ENCODE data around the gene AMZ1. TPM values are rescaled to one million over a fixed set of nuclear protein-coding genes. Genes with fewer than 3 reads are reported as not detected.
"Not testable (repeated sequence)": the region's sequence is repeated elsewhere in the genome, so short reads cannot be mapped to it uniquely, and the experiment has no call there.

Gene AMZ1
- total RNA-seq, 1 donor from 2014 or later, result not detected

DNA sequence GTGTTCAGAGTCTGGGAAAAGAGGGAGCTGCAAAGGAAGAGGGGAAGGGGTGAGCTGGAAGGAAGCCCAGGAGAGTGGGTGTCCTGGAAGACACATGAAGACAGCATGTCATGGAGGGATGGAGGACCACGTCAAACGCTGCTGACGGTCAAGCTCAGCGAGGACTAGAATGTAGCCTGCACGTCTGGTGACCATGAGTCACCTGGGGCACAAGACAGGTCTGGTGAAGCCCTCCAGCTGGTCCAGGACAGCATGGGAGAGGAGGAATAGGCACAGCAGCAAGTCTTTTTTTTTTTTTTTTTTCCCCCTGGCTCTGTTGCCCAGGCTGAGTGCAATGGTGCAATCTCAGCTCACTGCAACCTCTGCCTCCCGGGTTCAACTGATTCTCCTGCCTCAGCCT lies 19.6 kb upstream of the AMZ1 start:
- no peak for DNase-seq (ENCODE audit: low read depth, low spot score)

DNA sequence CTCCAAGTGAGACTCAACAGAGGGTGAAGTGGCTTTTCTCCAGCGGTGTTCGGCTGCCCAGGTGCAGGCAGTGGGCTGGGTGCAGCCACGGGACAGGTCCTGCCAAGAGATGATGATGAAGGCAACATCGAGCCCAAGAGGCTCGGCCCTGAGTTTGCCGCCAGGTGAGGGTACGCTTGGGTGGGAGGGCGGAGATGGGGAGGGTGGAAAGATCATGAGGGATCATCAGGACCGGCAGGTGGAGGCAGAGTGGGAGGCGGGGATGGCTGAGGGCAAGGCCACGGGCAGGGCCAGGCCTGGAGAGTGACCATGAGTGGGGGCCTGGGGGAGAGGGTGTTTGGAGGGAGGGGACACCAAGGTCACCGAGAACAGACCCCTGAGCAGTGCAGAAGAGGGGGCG lies 17.8 kb upstream of the AMZ1 start:
- no peak for DNase-seq (ENCODE audit: low read depth, low spot score)

- DNase-seq (ENCODE audit: low read depth, low spot score), result no peak
These were observed 17.1 kb upstream of the AMZ1 start for GRCh38 chr7:2670720-2671391.

DNA sequence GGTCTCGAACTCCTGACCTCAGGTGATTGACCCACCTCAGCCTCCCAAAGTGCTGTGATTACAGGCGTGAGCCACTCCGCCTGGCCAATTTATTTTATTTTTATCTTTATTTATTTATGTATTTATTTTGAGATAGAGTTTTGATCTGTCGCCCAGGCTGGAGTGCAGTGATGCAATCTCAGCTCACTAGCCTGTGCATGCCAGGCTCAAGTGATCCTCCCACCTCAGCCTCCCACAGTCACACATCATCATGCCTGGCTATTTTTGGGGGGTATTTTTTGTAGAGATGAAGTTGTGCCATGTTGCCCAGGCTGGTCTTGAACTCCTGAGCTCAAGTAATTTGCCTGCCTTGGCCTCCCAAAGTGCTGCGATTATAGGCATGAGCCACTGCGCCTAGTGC lies 14.8 kb upstream of the AMZ1 start:
- not testable (repeated sequence) for DNase-seq (ENCODE audit: low read depth, low spot score)

DNA sequence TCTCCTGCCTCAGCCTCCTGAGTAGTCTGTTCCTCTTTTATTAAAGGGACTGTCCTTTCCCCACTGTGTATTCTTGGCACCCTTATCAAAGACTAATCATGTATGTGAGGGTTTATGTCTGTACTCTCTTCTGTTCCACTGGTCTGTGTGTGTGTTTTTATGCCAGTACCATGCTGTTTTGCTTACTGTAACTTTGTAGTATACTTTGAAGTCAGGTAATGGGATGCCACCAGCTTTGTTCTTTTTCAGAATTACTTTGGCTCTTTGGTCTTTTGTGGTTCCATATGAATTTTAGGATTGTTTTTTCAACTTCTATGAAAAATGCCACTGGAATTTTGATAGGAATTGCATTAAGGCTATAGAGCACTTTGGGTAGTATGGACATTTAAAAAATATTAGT lies 14.1 kb upstream of the AMZ1 start:
- DNase-seq (ENCODE audit: low read depth, low spot score), result no peak

- no peak for DNase-seq (ENCODE audit: low read depth, low spot score)
These were observed 12.7 kb upstream of the AMZ1 start for GRCh38 chr7:2675256-2675764.

DNA sequence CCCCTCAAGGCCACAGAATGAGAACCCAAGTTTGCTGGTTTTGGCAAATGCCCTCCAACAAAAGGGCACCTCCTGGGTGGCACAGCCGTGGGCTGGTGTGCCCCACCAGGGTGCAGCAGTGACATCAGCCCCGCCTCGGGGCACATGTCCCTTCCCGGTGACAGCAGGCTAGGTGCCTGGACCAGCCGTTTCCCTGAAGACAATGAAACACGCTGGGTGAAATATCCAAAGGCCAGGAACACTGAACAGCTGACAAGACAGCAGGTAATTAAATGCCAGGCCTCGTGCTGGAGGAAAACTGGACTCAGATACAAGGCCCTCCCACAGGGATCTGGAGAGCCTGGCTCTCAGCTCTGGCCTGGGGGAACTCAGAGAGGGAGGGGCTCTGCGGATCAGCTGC lies 11.4 kb upstream of the AMZ1 start:
- DNase-seq (ENCODE audit: low read depth, low spot score), result not testable (repeated sequence)

DNA sequence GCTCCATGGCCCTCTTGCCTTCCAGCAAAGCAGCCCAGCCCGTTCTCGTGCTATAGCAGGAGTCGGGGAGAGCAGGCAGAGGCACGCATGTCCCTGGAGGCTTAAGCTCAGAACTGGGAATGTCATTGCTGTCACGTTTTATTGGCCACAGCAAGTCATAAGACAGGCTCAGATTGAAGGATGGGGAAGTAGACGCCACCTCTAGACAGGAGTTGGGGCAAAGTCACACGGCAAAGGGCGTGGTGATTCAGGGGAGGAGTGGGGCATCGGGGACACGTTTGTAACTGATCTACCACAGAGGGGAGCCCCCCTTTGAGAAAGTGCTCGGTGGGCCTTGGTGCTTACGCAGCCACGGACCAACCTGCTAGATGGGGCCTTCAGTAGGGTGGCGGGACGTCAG lies 9.5 kb upstream of the AMZ1 start:
- DNase-seq (ENCODE audit: low read depth, low spot score), result not testable (repeated sequence)

GRCh38 chr7:2679135-2680127 lies 8.6 kb upstream of the AMZ1 start:
- DNase-seq (ENCODE audit: low read depth, low spot score), result not testable (repeated sequence)

DNA sequence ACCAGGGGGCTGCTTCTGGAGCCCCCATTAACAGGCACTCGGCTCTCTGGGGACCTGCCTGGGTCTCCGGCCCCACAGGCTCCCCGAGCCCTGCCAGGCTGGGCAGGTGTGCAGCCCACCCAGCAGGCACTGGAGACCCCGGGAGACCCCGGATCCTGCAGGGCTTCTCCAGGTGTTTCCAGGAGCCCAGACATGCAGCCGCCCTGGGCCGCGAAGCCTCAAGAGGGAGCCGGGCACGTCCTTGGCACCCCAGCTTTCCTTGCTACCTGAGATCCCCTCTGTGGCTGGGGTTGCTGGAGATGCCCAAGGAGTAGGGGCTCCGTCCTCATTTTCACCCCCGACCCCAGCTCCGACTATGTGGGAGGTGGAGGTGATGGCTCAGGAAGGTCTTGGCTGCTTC lies 7.7 kb upstream of the AMZ1 start:
- no peak for DNase-seq (ENCODE audit: low read depth, low spot score)

GRCh38 chr7:2680792-2681490 lies 7.1 kb upstream of the AMZ1 start:
- peak; percentile 19 for DNase-seq (ENCODE audit: low read depth, low spot score)

DNA sequence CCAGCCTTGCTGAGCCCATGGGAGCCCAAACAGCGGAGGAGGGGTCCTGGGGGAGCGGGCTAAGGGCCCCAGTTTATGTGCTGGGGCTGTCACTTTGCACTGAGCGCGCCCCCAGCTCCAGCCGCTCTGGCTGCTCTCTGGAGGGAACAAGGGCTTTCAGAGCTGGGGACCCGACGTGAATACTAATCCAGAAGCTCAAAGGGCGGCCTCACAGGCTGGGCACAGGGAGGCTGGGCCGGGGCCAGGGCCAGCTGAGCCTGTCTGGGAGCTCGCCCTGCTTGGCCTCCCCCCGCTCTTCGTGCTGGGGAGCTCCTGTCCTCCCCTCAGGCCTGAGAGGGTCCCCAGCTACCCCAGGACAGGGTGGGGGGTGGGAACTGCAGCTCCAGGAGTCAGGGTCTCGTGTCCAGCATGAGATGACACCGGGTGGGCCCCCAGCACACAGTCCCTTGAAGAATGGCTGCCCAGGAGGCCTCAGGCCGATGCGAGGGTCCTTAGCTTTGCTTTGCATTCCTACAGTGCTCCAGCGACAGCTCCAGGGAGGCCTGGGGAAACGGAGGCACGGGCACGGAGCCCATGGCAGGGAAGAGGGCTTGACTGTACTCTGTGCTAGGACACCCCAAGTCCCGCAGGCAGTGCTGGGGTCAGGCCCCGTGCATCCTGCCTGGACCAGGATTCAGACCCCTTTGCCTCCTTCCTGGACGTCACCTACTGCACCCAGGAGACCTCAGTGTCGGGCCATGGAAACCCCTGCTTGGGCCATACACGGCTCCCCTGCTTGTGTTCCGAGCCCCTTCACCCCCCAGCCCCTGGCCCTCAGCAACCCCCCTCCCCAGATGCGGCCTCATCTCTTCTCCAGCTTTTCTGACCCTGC lies 5.8 kb upstream of the AMZ1 start:
- DNase-seq (ENCODE audit: low read depth, low spot score), result no peak

DNA sequence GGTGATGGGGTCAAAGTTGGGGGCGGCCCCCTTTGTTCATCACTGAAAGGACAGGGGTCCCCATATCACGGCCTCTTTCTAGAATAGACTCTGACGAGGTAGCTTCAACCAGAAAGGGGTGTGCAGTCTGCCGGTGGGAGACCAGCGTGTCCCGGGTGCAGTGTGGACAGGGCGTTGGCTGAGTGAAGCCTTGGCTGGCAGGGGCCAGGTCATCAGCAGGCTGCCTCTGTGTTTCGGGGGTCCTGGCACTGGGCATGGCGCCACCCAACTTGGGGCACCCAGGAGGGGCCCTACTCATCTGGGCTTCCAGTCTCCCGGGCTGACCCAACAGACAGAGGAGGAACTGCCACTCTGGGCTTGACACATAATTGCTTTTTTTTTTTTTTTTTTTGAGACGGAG lies 3.5 kb upstream of the AMZ1 start:
- no peak for DNase-seq (ENCODE audit: low read depth, low spot score)

- no peak for DNase-seq (ENCODE audit: low read depth, low spot score)
These were observed 1.9 kb upstream of the AMZ1 start for GRCh38 chr7:2686101-2686500.

DNA sequence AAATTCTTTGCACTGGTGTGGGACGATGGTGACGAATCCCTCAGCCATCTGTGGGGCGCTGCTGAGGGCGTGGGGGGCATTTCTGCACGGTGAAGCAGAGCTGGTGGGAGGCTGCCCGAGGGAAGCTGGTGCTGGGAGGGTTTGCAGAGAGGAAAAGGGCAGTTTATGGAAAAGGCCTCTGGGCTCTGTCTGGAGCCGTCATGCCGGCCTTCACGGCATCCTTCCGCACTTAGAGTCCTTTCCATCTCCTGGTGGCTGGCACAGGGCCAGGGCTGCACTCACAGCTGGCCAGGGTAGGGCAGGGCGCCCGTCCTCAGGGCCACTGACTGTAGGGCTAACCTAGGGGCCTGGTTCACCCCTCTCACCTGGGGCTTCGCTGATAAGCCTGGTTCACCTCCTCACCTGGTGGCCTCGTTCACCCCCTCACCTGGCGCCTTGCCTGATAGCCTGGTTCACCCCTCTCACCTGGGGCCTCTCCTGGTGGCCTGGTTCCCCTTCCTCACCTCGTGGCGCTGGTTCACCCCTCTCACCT lies 598 bp upstream of the AMZ1 start:
- no peak for DNase-seq (ENCODE audit: low read depth, low spot score)

DNA sequence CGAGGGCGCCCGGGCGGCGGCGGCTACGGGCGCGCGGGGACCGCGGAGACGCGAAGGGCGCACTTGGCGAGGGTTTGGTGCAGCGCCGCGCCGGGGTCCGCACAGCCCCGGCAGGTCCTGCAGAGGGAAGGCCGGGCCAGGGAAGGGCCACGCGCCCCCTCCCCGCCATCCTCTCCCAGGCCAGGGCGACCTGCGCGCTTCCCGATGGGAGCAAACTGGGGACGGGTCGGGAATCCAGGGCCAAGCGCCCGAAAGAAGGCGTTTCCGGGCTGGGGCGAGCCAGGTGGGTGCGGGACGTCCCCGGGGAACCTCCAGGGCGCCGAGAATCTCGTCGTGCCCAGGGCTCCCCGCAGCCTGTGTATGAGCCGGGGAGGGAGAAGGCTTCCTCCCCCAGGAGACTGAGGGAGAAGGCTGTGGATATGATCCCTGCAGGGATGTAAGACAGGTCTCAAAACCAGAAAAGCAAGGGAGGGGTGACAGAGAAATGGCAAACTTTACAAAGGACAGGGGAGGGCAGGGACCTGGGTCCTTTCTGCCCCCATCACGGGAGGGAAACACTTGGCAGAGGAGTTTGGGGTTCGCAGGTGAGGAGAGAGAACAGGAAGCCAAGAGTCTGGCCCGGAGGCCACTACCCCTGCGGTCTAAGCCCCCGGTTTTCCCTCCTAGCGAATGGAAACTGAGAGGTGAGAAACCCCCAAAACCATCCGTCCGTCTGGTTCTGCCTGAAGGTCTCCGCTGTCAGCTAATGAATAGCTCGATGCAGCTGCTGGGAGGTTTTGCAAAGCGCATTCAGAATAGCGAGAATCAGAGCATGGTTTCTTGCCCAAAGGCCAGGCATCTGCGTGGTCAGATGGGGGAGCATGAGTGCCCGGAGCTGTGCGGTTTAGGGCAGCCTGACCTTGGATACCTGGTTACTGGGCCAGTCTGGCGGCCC lies 674 bp downstream of the AMZ1 start:
- DNase-seq (ENCODE audit: low read depth, low spot score), result no peak

DNA sequence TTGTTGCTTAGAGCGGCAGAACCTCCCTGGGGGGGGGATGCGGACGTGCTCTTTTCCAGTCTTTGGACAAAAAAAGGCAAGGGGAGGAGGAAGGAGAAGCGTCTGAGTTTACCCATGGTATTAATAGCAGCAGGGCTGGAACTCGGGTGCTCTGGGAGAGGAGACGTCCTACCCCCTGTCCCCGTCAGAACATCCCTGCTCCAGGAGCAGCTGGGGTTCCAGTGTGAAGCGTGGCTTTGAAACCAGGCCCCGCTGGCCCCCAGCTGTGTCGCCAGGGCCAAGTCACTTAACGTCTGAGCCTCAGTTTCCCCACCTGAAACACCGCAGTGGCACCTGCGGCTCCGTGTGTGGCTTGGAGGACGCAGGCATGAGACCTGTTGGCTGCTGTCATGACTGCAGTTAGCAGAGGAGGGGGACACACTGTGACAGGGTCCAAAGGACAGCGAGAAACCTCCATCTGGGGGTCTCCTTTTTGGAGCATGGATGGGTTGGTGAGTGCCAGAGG lies 1.4 kb downstream of the AMZ1 start:
- DNase-seq (ENCODE audit: low read depth, low spot score), result no peak

DNA sequence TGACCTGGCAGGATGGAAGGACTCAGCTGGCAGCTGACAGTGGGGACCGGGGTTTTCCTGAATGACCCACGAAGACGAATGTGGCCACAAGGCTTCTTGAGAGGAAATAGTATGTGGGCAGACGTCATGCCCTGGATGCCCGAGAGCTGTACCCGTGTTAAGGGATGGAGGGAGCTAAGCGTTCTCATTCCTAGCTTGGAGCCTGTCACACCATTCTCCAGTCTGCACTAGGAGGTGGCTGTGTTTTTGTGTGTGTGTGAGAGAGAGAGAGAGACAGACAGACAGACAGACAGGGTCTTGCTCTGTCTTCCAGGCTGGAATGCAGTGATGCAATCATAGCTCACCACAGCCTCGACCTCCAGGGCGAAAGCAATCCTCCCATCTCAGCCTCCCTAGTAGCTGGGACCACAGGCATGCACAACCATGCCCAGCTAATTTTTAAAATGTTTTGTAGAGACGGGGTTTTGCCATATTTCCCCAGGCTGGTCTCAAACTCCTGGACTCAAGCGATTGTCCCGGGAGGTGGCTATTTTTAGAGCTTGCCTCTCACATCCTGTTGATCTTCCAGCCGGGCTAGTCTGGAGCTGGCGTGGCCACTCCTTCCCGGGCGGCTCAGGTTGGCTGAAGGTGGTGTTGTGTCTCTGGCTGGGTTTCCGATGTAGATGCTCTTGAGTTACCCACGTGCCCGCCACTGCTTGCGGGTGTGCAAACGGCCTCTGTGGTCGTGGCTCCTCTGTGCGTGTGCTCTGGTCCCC lies 2.1 kb downstream of the AMZ1 start:
- no peak for DNase-seq (ENCODE audit: low read depth, low spot score)
